ENCODE results near the gene ELF2. TPM values are rescaled to one million over a fixed set of nuclear protein-coding genes. Genes with fewer than 3 reads are reported as not detected.
"Not testable (repeated sequence)": the region's sequence is repeated elsewhere in the genome, so short reads cannot be mapped to it uniquely, and the experiment has no call there.

The ELF2 gene
- polyA plus RNA-seq, 1 donor from 2014 or later = 105 TPM

GRCh38 chr4:139164731-139165130, 12.3 kb downstream of the ELF2 start:
- Histone ChIP-seq H3K9ac (ENCODE audit: low read length) (no peak overlapping the region), H3K27ac (ENCODE audit: low read length) (no peak overlapping the region), H3K79me2 (replicated peaks; ENCODE audit: insufficient read depth, low read length) (peaks cover 52% of the 10 kb centered on the region), H3K4me2 (ENCODE audit: low read length) (no peak overlapping the region), H3K9me2 (ENCODE audit: insufficient read depth, low read length) (no peaks in the 10 kb centered on the region), H4K20me1 (ENCODE audit: insufficient read depth) (no peaks in the 10 kb centered on the region), H3K36me3 (ENCODE audit: insufficient read depth, low read length) (no peaks in the 10 kb centered on the region), H2AFZ (ENCODE audit: low read depth, low read length) (no peak overlapping the region), H3K27me3 (ENCODE audit: insufficient read depth, low read depth, low read length) (no peaks in the 10 kb centered on the region), H3F3A (ENCODE audit: insufficient read depth, low read length, poor library complexity, severe bottlenecking) (no peaks in the 10 kb centered on the region), H3K4me3 (ENCODE audit: low read length) (no peak overlapping the region), H3K9me3 (ENCODE audit: low read length) (no peaks in the 10 kb centered on the region)
- TF ChIP-seq TAF1 (IDR thresholded peaks at IDR 0.05; ENCODE audit: low read depth) = no peak
- TF ChIP-seq CTCF (IDR thresholded peaks at IDR 0.05; ENCODE audit: poor library complexity, severe bottlenecking) = no peak
- no peak for TF ChIP-seq POLR2AphosphoS5 (IDR thresholded peaks at IDR 0.05)
- no peak for TF ChIP-seq EZH2 (IDR thresholded peaks at IDR 0.05; ENCODE audit: borderline replicate concordance, insufficient read depth, low read length, poor library complexity, severe bottlenecking)
- no peak for TF ChIP-seq EP300 (conservative IDR thresholded peaks at IDR 0.05; ENCODE audit: poor library complexity, severe bottlenecking)
- TF ChIP-seq MXI1 (conservative IDR thresholded peaks at IDR 0.05; ENCODE audit: poor library complexity, severe bottlenecking) = no peak
- TF ChIP-seq, protein P1, sequence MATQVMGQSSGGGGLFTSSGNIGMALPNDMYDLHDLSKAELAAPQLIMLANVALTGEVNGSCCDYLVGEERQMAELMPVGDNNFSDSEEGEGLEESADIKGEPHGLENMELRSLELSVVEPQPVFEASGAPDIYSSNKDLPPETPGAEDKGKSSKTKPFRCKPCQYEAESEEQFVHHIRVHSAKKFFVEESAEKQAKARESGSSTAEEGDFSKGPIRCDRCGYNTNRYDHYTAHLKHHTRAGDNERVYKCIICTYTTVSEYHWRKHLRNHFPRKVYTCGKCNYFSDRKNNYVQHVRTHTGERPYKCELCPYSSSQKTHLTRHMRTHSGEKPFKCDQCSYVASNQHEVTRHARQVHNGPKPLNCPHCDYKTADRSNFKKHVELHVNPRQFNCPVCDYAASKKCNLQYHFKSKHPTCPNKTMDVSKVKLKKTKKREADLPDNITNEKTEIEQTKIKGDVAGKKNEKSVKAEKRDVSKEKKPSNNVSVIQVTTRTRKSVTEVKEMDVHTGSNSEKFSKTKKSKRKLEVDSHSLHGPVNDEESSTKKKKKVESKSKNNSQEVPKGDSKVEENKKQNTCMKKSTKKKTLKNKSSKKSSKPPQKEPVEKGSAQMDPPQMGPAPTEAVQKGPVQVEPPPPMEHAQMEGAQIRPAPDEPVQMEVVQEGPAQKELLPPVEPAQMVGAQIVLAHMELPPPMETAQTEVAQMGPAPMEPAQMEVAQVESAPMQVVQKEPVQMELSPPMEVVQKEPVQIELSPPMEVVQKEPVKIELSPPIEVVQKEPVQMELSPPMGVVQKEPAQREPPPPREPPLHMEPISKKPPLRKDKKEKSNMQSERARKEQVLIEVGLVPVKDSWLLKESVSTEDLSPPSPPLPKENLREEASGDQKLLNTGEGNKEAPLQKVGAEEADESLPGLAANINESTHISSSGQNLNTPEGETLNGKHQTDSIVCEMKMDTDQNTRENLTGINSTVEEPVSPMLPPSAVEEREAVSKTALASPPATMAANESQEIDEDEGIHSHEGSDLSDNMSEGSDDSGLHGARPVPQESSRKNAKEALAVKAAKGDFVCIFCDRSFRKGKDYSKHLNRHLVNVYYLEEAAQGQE (IDR thresholded peaks at IDR 0.05; ENCODE audit: borderline replicate concordance) = no peak
- TF ChIP-seq RAD21 (conservative IDR thresholded peaks at IDR 0.05) = no peak
- TF ChIP-seq SMC3 (conservative IDR thresholded peaks at IDR 0.05; ENCODE audit: poor library complexity) = no peak

DNA sequence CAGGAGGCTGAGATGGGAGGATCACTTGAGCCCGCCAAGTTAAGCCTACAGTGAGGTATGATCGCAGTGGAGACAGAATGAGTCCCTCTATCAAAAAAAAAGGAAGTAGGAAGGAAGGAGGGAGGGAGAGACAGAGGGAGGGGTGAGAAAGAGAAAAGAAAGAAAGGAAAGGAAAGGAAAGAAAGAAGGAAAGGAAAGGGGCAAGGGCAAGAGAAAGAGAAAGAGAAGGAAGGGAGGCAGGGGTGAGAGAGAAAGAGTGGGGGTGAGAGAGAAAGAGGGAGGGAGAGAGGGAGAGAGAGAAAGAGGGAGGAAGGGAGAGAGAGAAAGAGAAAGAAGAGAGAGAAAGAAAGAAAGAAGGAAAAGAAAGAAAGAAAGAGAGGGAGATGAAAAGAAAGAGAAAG, 13.2 kb downstream of the ELF2 start:
- no peak overlapping the region for H3K4me2 ChIP-seq (ENCODE audit: low read length)
- no peaks in the 10 kb centered on the region for H3K36me3 ChIP-seq (ENCODE audit: insufficient read depth, low read length)
- no peaks in the 10 kb centered on the region for H4K20me1 ChIP-seq (ENCODE audit: insufficient read depth)
- H3F3A ChIP-seq (ENCODE audit: insufficient read depth, low read length, poor library complexity, severe bottlenecking) = no peaks in the 10 kb centered on the region
- no peak overlapping the region for H3K9ac ChIP-seq (ENCODE audit: low read length)
- no peaks in the 10 kb centered on the region for H3K9me2 ChIP-seq (ENCODE audit: insufficient read depth, low read length)
- no peaks in the 10 kb centered on the region for H3K27me3 ChIP-seq (ENCODE audit: insufficient read depth, low read depth, low read length)
- peaks cover 45% of the 10 kb centered on the region for H3K79me2 ChIP-seq (replicated peaks; ENCODE audit: insufficient read depth, low read length)
- TF ChIP-seq RAD21 (conservative IDR thresholded peaks at IDR 0.05) (no peak), MXI1 (conservative IDR thresholded peaks at IDR 0.05; ENCODE audit: poor library complexity, severe bottlenecking) (no peak), TAF1 (IDR thresholded peaks at IDR 0.05; ENCODE audit: low read depth) (no peak), EP300 (conservative IDR thresholded peaks at IDR 0.05; ENCODE audit: poor library complexity, severe bottlenecking) (no peak), CTCF (IDR thresholded peaks at IDR 0.05; ENCODE audit: poor library complexity, severe bottlenecking) (no peak), POLR2AphosphoS5 (IDR thresholded peaks at IDR 0.05) (no peak), SMC3 (conservative IDR thresholded peaks at IDR 0.05; ENCODE audit: poor library complexity) (no peak), EZH2 (IDR thresholded peaks at IDR 0.05; ENCODE audit: borderline replicate concordance, insufficient read depth, low read length, poor library complexity, severe bottlenecking) (no peak)
- TF ChIP-seq, protein P1 (IDR thresholded peaks at IDR 0.05; ENCODE audit: borderline replicate concordance) = no peak
- no peak overlapping the region for H2AFZ ChIP-seq (ENCODE audit: low read depth, low read length)
- H3K27ac ChIP-seq (ENCODE audit: low read length) = no peak overlapping the region
- H3K9me3 ChIP-seq (ENCODE audit: low read length) = no peaks in the 10 kb centered on the region
- no peak overlapping the region for H3K4me3 ChIP-seq (ENCODE audit: low read length)

- H4K20me1 ChIP-seq (ENCODE audit: insufficient read depth); H3F3A ChIP-seq (ENCODE audit: insufficient read depth, low read length, poor library complexity, severe bottlenecking); H3K27ac ChIP-seq (ENCODE audit: low read length); H3K4me3 ChIP-seq (ENCODE audit: low read length); H3K4me2 ChIP-seq (ENCODE audit: low read length); H2AFZ ChIP-seq (ENCODE audit: low read depth, low read length); H3K9me3 ChIP-seq (ENCODE audit: low read length); H3K36me3 ChIP-seq (ENCODE audit: insufficient read depth, low read length); H3K27me3 ChIP-seq (ENCODE audit: insufficient read depth, low read depth, low read length); H3K9me2 ChIP-seq (ENCODE audit: insufficient read depth, low read length); H3K9ac ChIP-seq (ENCODE audit: low read length): not testable (repeated sequence)
- peaks cover 19% of the 10 kb centered on the region for H3K79me2 ChIP-seq (replicated peaks; ENCODE audit: insufficient read depth, low read length)
Observed at GRCh38 chr4:139157977-139158376, 19.0 kb downstream of the ELF2 start.

Measured in neural cell (in vitro differentiated cells).